Endothelial cell of umbilical vein (primary cell): ENCODE results near the gene NOB1. TPM values are rescaled to one million over a fixed set of nuclear protein-coding genes. Genes with fewer than 3 reads are reported as not detected.

Source experiments
- BruUV-seq: library from RNA; stranded (reverse); fragments of 400-500 nt; replicated peaks from 2 replicates; lab custom pipeline; 2021; lab: Mats Ljungman, UMichigan
- CTCF ChIA-PET: fragments of 300-600, 350-600 bp; sonication (Branson Sonifier 250); formaldehyde crosslinking; loops from one replicate; lab custom pipeline; 2021; ENCODE audit warnings: antibody characterized with exemption, inconsistent platforms; lab: Charles Lee
- POLR2A ChIA-PET: fragments of 300-600, 350-600 bp; sonication (Branson Sonifier 250); formaldehyde crosslinking; loops from one replicate; lab custom pipeline; 2021; ENCODE audit warnings: antibody characterized with exemption, inconsistent platforms; lab: Charles Lee
- DNase-seq: peaks from one replicate; pipeline ENCODE4 v3.0.0-alpha.2; 2011; ENCODE audit warnings: low read depth, low spot score
- FAIRE-seq: peaks from 2 replicates; lab custom pipeline; 2011; peaks lifted over from hg19 to GRCh38; lab: Jason Lieb, UNC
- H2AFZ ChIP-seq: 2 replicates; pipeline ENCODE4 v1.6.0; 2012; ENCODE audit warnings: low read depth, low read length, control low read depth, inconsistent platforms
- H3K27ac ChIP-seq: 2 replicates; pipeline ENCODE4 v1.5.1; 2011; ENCODE audit warnings: low read depth, mild to moderate bottlenecking, control low read depth, low read length, moderate library complexity; ENCODE audit not compliant: insufficient read depth
- H3K27me3 ChIP-seq, 2 experiments: 2 replicates each; pipeline versions ENCODE4 v1.6.0 to v1.6.1; 2011; ENCODE audit warnings: low read length in 2 of 2, mixed read lengths in 1 of 2; ENCODE audit not compliant: control insufficient read depth in 2 of 2, insufficient read depth in 2 of 2
- H3K36me3 ChIP-seq, 2 experiments: 2 replicates in 1 of 2; 3 replicates in 1 of 2; pipeline ENCODE4 v1.5.1; 2011; ENCODE audit warnings: low read length in 2 of 2, mild to moderate bottlenecking in 1 of 2, moderate library complexity in 1 of 2; ENCODE audit not compliant: control insufficient read depth in 2 of 2, insufficient read depth in 2 of 2; ENCODE audit errors: extremely low read depth in 1 of 2
- H3K4me1 ChIP-seq: 3 replicates; pipeline ENCODE4 v1.5.1; 2011; ENCODE audit warnings: mild to moderate bottlenecking, low read length; ENCODE audit not compliant: control insufficient read depth, insufficient read depth; ENCODE audit errors: extremely low read depth
- H3K4me2 ChIP-seq: 2 replicates; pipeline ENCODE4 v1.6.1; 2011; ENCODE audit warnings: low read length, control low read depth, mixed read lengths; ENCODE audit not compliant: insufficient read depth
- H3K4me3 ChIP-seq, 3 experiments: fragments of 200-600 bp in 1 of 3; sonication (generic), shearing (Covaris generic) in 1 of 3; replicated peaks in 1 of 3; 2 replicates each; pipeline ENCODE4 v1.5.1; 2011 to 2016; ENCODE audit warnings: control low read depth in 3 of 3, low read length in 3 of 3, mild to moderate bottlenecking in 2 of 3, inconsistent platforms in 1 of 3, low read depth in 1 of 3, moderate library complexity in 1 of 3; ENCODE audit not compliant: insufficient read depth in 1 of 3
- H3K79me2 ChIP-seq: 2 replicates; pipeline ENCODE4 v1.6.0; 2012; ENCODE audit warnings: low read length, inconsistent platforms; ENCODE audit not compliant: control insufficient read depth, insufficient read depth
- H3K9ac ChIP-seq: replicated peaks from 2 replicates; pipeline ENCODE3; 2011; ENCODE audit warnings: low read length, control low read depth; ENCODE audit not compliant: insufficient read depth; ENCODE audit errors: extremely low read depth
- H3K9me1 ChIP-seq: replicated peaks from 3 replicates; pipeline ENCODE4 v1.6.0; 2011; ENCODE audit warnings: mild to moderate bottlenecking, low read length; ENCODE audit not compliant: control insufficient read depth, insufficient read depth; ENCODE audit errors: extremely low read depth
- H3K9me3 ChIP-seq: replicated peaks from 2 replicates; pipeline ENCODE4 v1.5.1; 2012; ENCODE audit warnings: low read length, inconsistent platforms; ENCODE audit not compliant: control insufficient read depth, insufficient read depth
- H4K20me1 ChIP-seq: replicated peaks from 2 replicates; pipeline ENCODE3; 2011; ENCODE audit warnings: mild to moderate bottlenecking, low read length; ENCODE audit not compliant: control insufficient read depth, insufficient read depth; ENCODE audit errors: extremely low read depth
- EZH2 ChIP-seq: IDR thresholded peaks from 2 replicates; pipeline ENCODE4 v1.6.1; 2012; ENCODE audit warnings: borderline replicate concordance, low read depth, mild to moderate bottlenecking, moderate library complexity, low read length, inconsistent platforms; ENCODE audit not compliant: severe bottlenecking
- GATA2 ChIP-seq: IDR thresholded peaks from 2 replicates; pipeline ENCODE4 v1.7.0; 2011; ENCODE audit warnings: low read depth, mild to moderate bottlenecking, moderate library complexity, mixed read lengths, low read length; ENCODE audit not compliant: insufficient read length, insufficient read depth
- JUN ChIP-seq: IDR thresholded peaks from 2 replicates; pipeline ENCODE4 v1.6.1; 2011; ENCODE audit warnings: borderline replicate concordance, low read depth; ENCODE audit not compliant: insufficient read length, insufficient read depth
- MYC ChIP-seq: IDR thresholded peaks from one replicate; pipeline ENCODE4 v1.6.1; 2011; ENCODE audit warnings: mild to moderate bottlenecking, low read depth, low read length
- POLR2A ChIP-seq: IDR thresholded peaks from 2 replicates; pipeline ENCODE4 v1.6.1; 2012; ENCODE audit warnings: low read depth, mild to moderate bottlenecking, control low read depth, low read length
- POLR2AphosphoS5 ChIP-seq: IDR thresholded peaks from 2 replicates; pipeline ENCODE4 v1.6.1; 2012; ENCODE audit warnings: low read depth, mild to moderate bottlenecking, control low read depth, low read length, moderate library complexity; ENCODE audit not compliant: insufficient read depth
- dilution Hi-C: fragments of 300-500 bp; cut with MboI; formaldehyde crosslinking; loops from one replicate; pipeline ENCODE4 v1.15.0; 2019; ENCODE audit warnings: low sequenced_read_pairs; ENCODE audit not compliant: extremely low pct_ligation_motif_present
- intact Hi-C: fragments of 100-400 bp; cut with micrococcal nuclease; formaldehyde crosslinking; loops from one replicate; pipeline ENCODE4 v1.10.0; 2022
- polyA plus RNA-seq, 4 experiments: library from polyadenylated mRNA; depleted of rRNA in 3 of 4; stranded (reverse) in 3 of 4; unstranded in 1 of 4; fragments of >200 nt; gene quantifications; 2 replicates each; pipeline versions ENCODE4 v1.2.1 to v1.2.3, GENCODE V29; 2011 to 2012; ENCODE audit warnings: missing spikeins in 1 of 4
- total RNA-seq: library from RNA; stranded (reverse); gene quantifications from 2 replicates; pipeline ENCODE4 v1.2.3, GENCODE V29; 2021
- TF ChIP-seq, protein P1 (sequence below): IDR thresholded peaks from 2 replicates; pipeline ENCODE4 v1.6.1; 2011; ENCODE audit not compliant: insufficient read depth, insufficient read length
- TF ChIP-seq, protein P2 (sequence below), 2 donors: IDR thresholded peaks; 1 replicate in 1 of 2; 2 replicates in 1 of 2; pipeline ENCODE4 v1.5.1; 2011; ENCODE audit warnings: low read length in 2 of 2, mild to moderate bottlenecking in 2 of 2, moderate library complexity in 2 of 2, control low read depth in 1 of 2, inconsistent platforms in 1 of 2, low read depth in 1 of 2; ENCODE audit not compliant: insufficient read depth in 1 of 2; ENCODE audit errors: extremely low read depth in 1 of 2

Gene NOB1
- total and polyA plus RNA-seq, 2 donors (not counting 3 experiments of a cell fraction or from before 2014, with no cell fraction given), result 65.4 to 66.5 TPM

DNA sequence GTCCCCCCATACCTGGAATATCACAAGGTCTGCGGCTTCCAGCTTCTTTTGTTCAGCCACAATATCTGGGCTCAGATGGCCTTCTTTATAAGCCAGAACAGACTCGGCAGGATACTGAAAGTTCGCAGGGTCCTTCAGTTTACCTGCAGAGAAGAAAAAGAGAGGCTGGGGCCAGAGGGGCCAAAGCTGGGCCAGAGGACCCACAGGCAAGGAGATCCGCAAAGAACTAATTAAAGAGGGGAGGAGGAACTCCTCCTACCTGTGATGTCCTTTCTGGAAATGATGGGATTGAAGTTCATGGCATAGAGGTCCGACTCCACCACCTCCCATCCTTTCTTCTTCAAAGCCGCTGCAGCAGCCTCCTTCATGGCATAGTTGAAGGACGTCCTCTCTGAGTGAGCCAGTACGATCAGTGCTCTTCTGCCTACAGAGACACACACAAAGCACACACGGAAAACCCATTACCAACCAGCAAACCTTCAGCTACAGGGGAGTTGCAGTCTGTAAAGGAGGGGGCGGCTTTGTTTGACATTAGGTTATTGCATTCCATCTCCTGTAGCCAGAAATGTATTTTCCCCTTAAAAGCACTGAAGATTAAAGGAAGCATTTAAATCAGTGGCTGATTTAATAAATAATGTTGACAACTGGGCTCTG lies 36.5 kb downstream of the NOB1 start:
- POLR2A ChIA-PET, result no interaction called here
- no TSS peak for BruUV-seq
- CTCF ChIA-PET, result interaction anchor here (1.7 to 3.2 kb wide), 2 partner anchors 36 to 212 kb away, joined by 4 to 10 read pairs; partner anchors contain the start of gene NOB1
- Histone ChIP-seq H3K9ac (no peak overlapping the region), H3K4me2 (no peak overlapping the region), H3K9me3 (no peaks in the 10 kb centered on the region), H3K27me3 (no peaks in the 10 kb centered on the region), H2AFZ (no peak overlapping the region), H3K79me2 (peaks cover 36% of the 10 kb centered on the region), H3K4me1 (peaks cover 1% of the 10 kb centered on the region), H3K4me3 (no peak overlapping the region), H4K20me1 (no peaks in the 10 kb centered on the region), H3K36me3 (peaks cover 17 to 36% of the 10 kb centered on the region in 2 experiments), H3K27ac (no peak overlapping the region), H3K9me1 (no peaks in the 10 kb centered on the region)
- DNase-seq (no peak), FAIRE-seq (no peak)
- dilution Hi-C loops, result no loop called here
- intact Hi-C loops, result no loop called here
- TF ChIP-seq POLR2AphosphoS5 (no peak), JUN (no peak)
- TF ChIP-seq, protein P1, sequence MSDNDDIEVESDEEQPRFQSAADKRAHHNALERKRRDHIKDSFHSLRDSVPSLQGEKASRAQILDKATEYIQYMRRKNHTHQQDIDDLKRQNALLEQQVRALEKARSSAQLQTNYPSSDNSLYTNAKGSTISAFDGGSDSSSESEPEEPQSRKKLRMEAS, result no peak

- Histone ChIP-seq H3K9me1 (no peaks in the 10 kb centered on the region), H3K4me1 (no peaks in the 10 kb centered on the region), H3K27me3 (no peaks in the 10 kb centered on the region), H3K9me3 (no peaks in the 10 kb centered on the region), H4K20me1 (no peaks in the 10 kb centered on the region), H3K27ac (no peak overlapping the region), H3K79me2 (peaks cover 25% of the 10 kb centered on the region), H2AFZ (no peak overlapping the region), H3K4me2 (no peak overlapping the region), H3K9ac (no peak overlapping the region), H3K4me3 (no peak overlapping the region), H3K36me3 (peaks cover 23 to 41% of the 10 kb centered on the region in 2 experiments)
- ChIA-PET CTCF (interaction anchor here (1.7 to 3.2 kb wide), 2 partner anchors 37 to 213 kb away, joined by 4 to 10 read pairs; partner anchors contain the start of gene NOB1), POLR2A (interaction anchor here (0.6 to 1.0 kb wide), 2 partner anchors 9 to 37 kb away, joined by 3 read pairs; partner anchors contain the start of gene NQO1)
- BruUV-seq, result no TSS peak
- TF ChIP-seq POLR2AphosphoS5 (no peak), GATA2 (no peak), POLR2A (no peak), EZH2 (no peak), MYC (no peak)
- TF ChIP-seq, protein P1, result no peak
- TF ChIP-seq, protein P2, sequence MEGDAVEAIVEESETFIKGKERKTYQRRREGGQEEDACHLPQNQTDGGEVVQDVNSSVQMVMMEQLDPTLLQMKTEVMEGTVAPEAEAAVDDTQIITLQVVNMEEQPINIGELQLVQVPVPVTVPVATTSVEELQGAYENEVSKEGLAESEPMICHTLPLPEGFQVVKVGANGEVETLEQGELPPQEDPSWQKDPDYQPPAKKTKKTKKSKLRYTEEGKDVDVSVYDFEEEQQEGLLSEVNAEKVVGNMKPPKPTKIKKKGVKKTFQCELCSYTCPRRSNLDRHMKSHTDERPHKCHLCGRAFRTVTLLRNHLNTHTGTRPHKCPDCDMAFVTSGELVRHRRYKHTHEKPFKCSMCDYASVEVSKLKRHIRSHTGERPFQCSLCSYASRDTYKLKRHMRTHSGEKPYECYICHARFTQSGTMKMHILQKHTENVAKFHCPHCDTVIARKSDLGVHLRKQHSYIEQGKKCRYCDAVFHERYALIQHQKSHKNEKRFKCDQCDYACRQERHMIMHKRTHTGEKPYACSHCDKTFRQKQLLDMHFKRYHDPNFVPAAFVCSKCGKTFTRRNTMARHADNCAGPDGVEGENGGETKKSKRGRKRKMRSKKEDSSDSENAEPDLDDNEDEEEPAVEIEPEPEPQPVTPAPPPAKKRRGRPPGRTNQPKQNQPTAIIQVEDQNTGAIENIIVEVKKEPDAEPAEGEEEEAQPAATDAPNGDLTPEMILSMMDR (IDR thresholded peaks at IDR 0.05; ENCODE audit: extremely low read depth in 1 of 2, insufficient read depth in 1 of 2, low read depth in 1 of 2, low read length in 2 of 2), result no peak
- DNase-seq (no peak), FAIRE-seq (no peak)
- dilution Hi-C loops (no loop called here), intact Hi-C loops (no loop called here)
These were observed 37.7 kb downstream of the NOB1 start for GRCh38 chr16:69717066-69717465.
